ENCODE data around the gene RUSF1. TPM values are rescaled to one million over a fixed set of nuclear protein-coding genes. Genes with fewer than 3 reads are reported as not detected.
"Not testable (repeated sequence)": the region's sequence is repeated elsewhere in the genome, so short reads cannot be mapped to it uniquely, and the experiment has no call there.

RUSF1 gene
- total RNA-seq, 1 experiment from 2014 or later: 59.3 TPM

DNA sequence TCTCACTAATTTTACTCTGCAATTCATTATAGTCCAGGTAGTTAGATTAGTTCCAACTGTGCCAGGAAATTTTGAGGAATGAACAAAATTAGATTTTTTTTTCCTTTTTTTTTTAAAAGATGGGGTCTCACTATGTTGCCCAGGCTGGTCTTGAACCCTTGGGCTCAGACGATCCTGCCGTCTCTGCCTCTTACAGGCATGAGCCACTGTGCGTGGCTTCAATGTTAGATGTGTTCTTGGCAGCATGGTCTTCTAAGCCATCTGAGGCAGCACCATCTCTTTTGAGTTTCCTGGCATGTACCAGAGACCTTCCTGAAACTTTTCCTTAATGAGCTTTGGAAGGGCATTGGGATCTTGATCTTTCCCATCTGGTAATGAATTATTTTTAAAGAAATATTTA lies 16.9 kb upstream of the RUSF1 start:
- RAD21 ChIA-PET (ENCODE audit: low non-redundant PET in 1 of 2, low total read pairs in 2 of 2, uncharacterized antibody in 2 of 2, unreplicated experiment in 2 of 2): no interaction called here
- Histone ChIP-seq H3K9me3 (ENCODE audit: control insufficient read depth in 1 of 2, insufficient read depth in 1 of 2, low read depth in 1 of 2, low read length in 2 of 2) (no peaks in the 10 kb centered on the region), H4K20me1 (ENCODE audit: insufficient read depth) (no peaks in the 10 kb centered on the region), H3K4me2 (ENCODE audit: low read length) (no peak overlapping the region), H3K27ac (ENCODE audit: low read depth, low read length) (no peak overlapping the region), H3K4me3 (replicated peaks in 1 of 2; ENCODE audit: low read depth in 1 of 2, low read length in 2 of 2) (no peak overlapping the region), H3K79me2 (ENCODE audit: insufficient read depth, low read length) (no peaks in the 10 kb centered on the region), H3K36me3 (ENCODE audit: control insufficient read depth in 1 of 2, insufficient read depth in 2 of 2, low read length in 2 of 2) (no peaks in the 10 kb centered on the region), H2AFZ (ENCODE audit: low read depth, low read length, poor library complexity, severe bottlenecking) (no peak overlapping the region), H3K9me2 (ENCODE audit: insufficient read depth) (no peaks in the 10 kb centered on the region), H3K27me3 (ENCODE audit: insufficient read depth, low read length) (no peaks in the 10 kb centered on the region), H3K9ac (ENCODE audit: low read length) (no peak overlapping the region), H3K4me1 (ENCODE audit: control insufficient read depth in 1 of 2, insufficient read depth in 2 of 2, low read length in 2 of 2) (no peaks in the 10 kb centered on the region)
- intact Hi-C loops (cut with micrococcal nuclease): no loop called here
- BruUV-seq (replicated peaks): no TSS peak
- CTCF ChIA-PET: no interaction called here
- ATAC-seq: no peak
- no peak for TF ChIP-seq ZFX (IDR thresholded peaks at IDR 0.05)
- TF ChIP-seq, protein P1, sequence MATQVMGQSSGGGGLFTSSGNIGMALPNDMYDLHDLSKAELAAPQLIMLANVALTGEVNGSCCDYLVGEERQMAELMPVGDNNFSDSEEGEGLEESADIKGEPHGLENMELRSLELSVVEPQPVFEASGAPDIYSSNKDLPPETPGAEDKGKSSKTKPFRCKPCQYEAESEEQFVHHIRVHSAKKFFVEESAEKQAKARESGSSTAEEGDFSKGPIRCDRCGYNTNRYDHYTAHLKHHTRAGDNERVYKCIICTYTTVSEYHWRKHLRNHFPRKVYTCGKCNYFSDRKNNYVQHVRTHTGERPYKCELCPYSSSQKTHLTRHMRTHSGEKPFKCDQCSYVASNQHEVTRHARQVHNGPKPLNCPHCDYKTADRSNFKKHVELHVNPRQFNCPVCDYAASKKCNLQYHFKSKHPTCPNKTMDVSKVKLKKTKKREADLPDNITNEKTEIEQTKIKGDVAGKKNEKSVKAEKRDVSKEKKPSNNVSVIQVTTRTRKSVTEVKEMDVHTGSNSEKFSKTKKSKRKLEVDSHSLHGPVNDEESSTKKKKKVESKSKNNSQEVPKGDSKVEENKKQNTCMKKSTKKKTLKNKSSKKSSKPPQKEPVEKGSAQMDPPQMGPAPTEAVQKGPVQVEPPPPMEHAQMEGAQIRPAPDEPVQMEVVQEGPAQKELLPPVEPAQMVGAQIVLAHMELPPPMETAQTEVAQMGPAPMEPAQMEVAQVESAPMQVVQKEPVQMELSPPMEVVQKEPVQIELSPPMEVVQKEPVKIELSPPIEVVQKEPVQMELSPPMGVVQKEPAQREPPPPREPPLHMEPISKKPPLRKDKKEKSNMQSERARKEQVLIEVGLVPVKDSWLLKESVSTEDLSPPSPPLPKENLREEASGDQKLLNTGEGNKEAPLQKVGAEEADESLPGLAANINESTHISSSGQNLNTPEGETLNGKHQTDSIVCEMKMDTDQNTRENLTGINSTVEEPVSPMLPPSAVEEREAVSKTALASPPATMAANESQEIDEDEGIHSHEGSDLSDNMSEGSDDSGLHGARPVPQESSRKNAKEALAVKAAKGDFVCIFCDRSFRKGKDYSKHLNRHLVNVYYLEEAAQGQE (IDR thresholded peaks at IDR 0.05; ENCODE audit: low read depth): no peak
- POLR2A ChIA-PET: no interaction called here
- no peak for DNase-seq (ENCODE audit: low read depth, low spot score)

DNA sequence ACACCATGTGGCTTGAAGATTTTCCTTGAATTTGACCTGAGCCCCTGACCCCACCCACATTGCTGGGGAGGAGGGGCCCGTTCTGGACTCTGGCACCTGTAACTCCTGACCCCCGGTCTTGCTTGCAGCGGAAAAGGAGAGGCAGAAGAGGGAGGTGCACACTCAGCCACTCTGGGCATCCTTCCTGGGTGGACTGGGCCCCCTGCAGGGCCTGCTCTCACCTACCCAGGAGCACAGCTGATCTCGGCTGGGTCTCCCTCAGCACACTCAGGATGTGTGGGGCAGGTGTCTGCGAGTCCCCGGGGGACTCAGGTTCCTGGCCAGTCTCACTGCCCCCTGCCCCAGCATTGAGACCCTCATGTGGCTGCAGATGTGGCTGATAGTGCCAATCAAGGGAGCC lies 15.6 kb upstream of the RUSF1 start:
- H3K79me2 ChIP-seq (ENCODE audit: insufficient read depth, low read length); H3K27me3 ChIP-seq (ENCODE audit: insufficient read depth, low read length); H3K4me1 ChIP-seq (ENCODE audit: control insufficient read depth in 1 of 2, insufficient read depth in 2 of 2, low read length in 2 of 2); ATAC-seq; H3K9me2 ChIP-seq (ENCODE audit: insufficient read depth); BruUV-seq (replicated peaks); H3K4me3 ChIP-seq (replicated peaks in 1 of 2; ENCODE audit: low read depth in 1 of 2, low read length in 2 of 2); H4K20me1 ChIP-seq (ENCODE audit: insufficient read depth); POLR2A ChIA-PET; H3K9me3 ChIP-seq (ENCODE audit: control insufficient read depth in 1 of 2, insufficient read depth in 1 of 2, low read depth in 1 of 2, low read length in 2 of 2); H3K9ac ChIP-seq (ENCODE audit: low read length); intact Hi-C loops (cut with micrococcal nuclease); H3K36me3 ChIP-seq (ENCODE audit: control insufficient read depth in 1 of 2, insufficient read depth in 2 of 2, low read length in 2 of 2); H3K4me2 ChIP-seq (ENCODE audit: low read length); DNase-seq (ENCODE audit: low read depth, low spot score); H3K27ac ChIP-seq (ENCODE audit: low read depth, low read length); H2AFZ ChIP-seq (ENCODE audit: low read depth, low read length, poor library complexity, severe bottlenecking); CTCF ChIA-PET; RAD21 ChIA-PET (ENCODE audit: low non-redundant PET in 1 of 2, low total read pairs in 2 of 2, uncharacterized antibody in 2 of 2, unreplicated experiment in 2 of 2): not testable (repeated sequence)

Measured in HCT116 (cell line).